ENCODE measurements around the gene BACH2. TPM values are rescaled to one million over a fixed set of nuclear protein-coding genes. Genes with fewer than 3 reads are reported as not detected.
A peak's percentile ranks its signal among the peaks of the same experiment; 100 is the strongest.

The BACH2 gene
- polyA plus RNA-seq, 1 of the 3 experiments (the other 2 are of a cell fraction), result 0.46 TPM

GRCh38 chr6:90319044-90319443, 22.4 kb upstream of the BACH2 start:
- no peaks in the 10 kb centered on the region for H3K4me1 ChIP-seq (ENCODE audit: control insufficient read depth in 1 of 2, insufficient read depth in 2 of 2, low read depth in 1 of 2, low read length in 1 of 2)
- no peaks in the 10 kb centered on the region for H3K9me3 ChIP-seq
- no peak overlapping the region for H3K4me3 ChIP-seq (ENCODE audit: low read depth in 2 of 2, low read length in 1 of 2)
- 86% methylated on average over 1 of the region's 1 CpG for WGBS (ENCODE audit: low lambda C conversion rate)
- DNase-seq, result no peak
- no peak overlapping the region for H3K9ac ChIP-seq
- no peak overlapping the region for H2AFZ ChIP-seq (ENCODE audit: low read depth)
- H3K27ac ChIP-seq (ENCODE audit: low read depth in 2 of 2, low read length in 1 of 2), result no peak overlapping the region
- H3F3A ChIP-seq (replicated peaks; ENCODE audit: insufficient read depth), result no peaks in the 10 kb centered on the region
- ChIA-PET CTCF (interaction anchor here (1.1 to 1.3 kb wide), 2 partner anchors 8 to 9 kb away, joined by 3 read pairs; no protein-coding TSS in a partner anchor), POLR2A (no interaction called here)
- H3K4me2 ChIP-seq, result no peak overlapping the region
- TF ChIP-seq JUND (IDR thresholded peaks at IDR 0.05) (peak; percentile 24; the same call in 1 of the 2 replicates), USF1 (IDR thresholded peaks at IDR 0.05; ENCODE audit: borderline replicate concordance, low read depth) (no peak), GABPA (IDR thresholded peaks at IDR 0.05; ENCODE audit: low read depth) (no peak), FOSL2 (IDR thresholded peaks at IDR 0.05; ENCODE audit: borderline replicate concordance, low read depth) (peak; percentile 39; the same call in 1 of the 2 replicates), TCF12 (IDR thresholded peaks at IDR 0.05) (peak; percentile 58), CHD2 (IDR thresholded peaks at IDR 0.05; ENCODE audit: low read length, partially characterized antibody) (no peak)
- TF ChIP-seq, protein P1, sequence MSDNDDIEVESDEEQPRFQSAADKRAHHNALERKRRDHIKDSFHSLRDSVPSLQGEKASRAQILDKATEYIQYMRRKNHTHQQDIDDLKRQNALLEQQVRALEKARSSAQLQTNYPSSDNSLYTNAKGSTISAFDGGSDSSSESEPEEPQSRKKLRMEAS (IDR thresholded peaks at IDR 0.05; ENCODE audit: low read depth), result no peak
- H4K20me1 ChIP-seq (ENCODE audit: insufficient read depth), result no peaks in the 10 kb centered on the region
- no peaks in the 10 kb centered on the region for H3K9me2 ChIP-seq
- no peaks in the 10 kb centered on the region for H3K79me2 ChIP-seq (ENCODE audit: insufficient read depth)
- no peaks in the 10 kb centered on the region for H3K36me3 ChIP-seq (replicated peaks in 1 of 2; ENCODE audit: control insufficient read depth in 1 of 2, insufficient read depth in 2 of 2, low read length in 1 of 2)
- H3K27me3 ChIP-seq (ENCODE audit: insufficient read depth), result no peaks in the 10 kb centered on the region; the same call in 1 of the 2 replicates

GRCh38 chr6:90315986-90316385, 19.3 kb upstream of the BACH2 start:
- ChIA-PET CTCF (interaction anchor here (1.0 to 1.3 kb wide), 2 partner anchors 63 to 77 kb away, joined by 3 to 4 read pairs; no protein-coding TSS in a partner anchor), POLR2A (no interaction called here)
- no peaks in the 10 kb centered on the region for H3K36me3 ChIP-seq (replicated peaks in 1 of 2; ENCODE audit: control insufficient read depth in 1 of 2, insufficient read depth in 2 of 2, low read length in 1 of 2)
- no peaks in the 10 kb centered on the region for H3K9me2 ChIP-seq
- no peaks in the 10 kb centered on the region for H3F3A ChIP-seq (replicated peaks; ENCODE audit: insufficient read depth)
- no peak overlapping the region for H2AFZ ChIP-seq (ENCODE audit: low read depth)
- no peaks in the 10 kb centered on the region; the same call in 1 of the 2 replicates for H3K27me3 ChIP-seq (ENCODE audit: insufficient read depth)
- no peaks in the 10 kb centered on the region for H3K9me3 ChIP-seq
- H3K79me2 ChIP-seq (ENCODE audit: insufficient read depth), result no peaks in the 10 kb centered on the region
- H3K4me3 ChIP-seq (ENCODE audit: low read depth in 2 of 2, low read length in 1 of 2), result no peak overlapping the region
- no peak for DNase-seq
- no peak overlapping the region for H3K9ac ChIP-seq
- H3K4me1 ChIP-seq (ENCODE audit: control insufficient read depth in 1 of 2, insufficient read depth in 2 of 2, low read depth in 1 of 2, low read length in 1 of 2), result peaks cover 0 to 5% of the 10 kb centered on the region in 2 experiments; a peak in 1 of 4 replicates
- H3K4me2 ChIP-seq, result no peak overlapping the region
- 68% methylated on average over 3 of the region's 3 CpGs for WGBS (ENCODE audit: low lambda C conversion rate)
- TF ChIP-seq YY1 (IDR thresholded peaks at IDR 0.05; ENCODE audit: low read depth), result no peak
- no peak for TF ChIP-seq GATA2 (CRISPR knock-in tag; IDR thresholded peaks at IDR 0.05)
- TF ChIP-seq ELF1 (IDR thresholded peaks at IDR 0.05), result no peak
- no peak for TF ChIP-seq CHD2 (IDR thresholded peaks at IDR 0.05; ENCODE audit: low read length, partially characterized antibody)
- TF ChIP-seq SMC3 (IDR thresholded peaks at IDR 0.05; ENCODE audit: low read depth, low read length), result no peak
- no peak for TF ChIP-seq USF1 (IDR thresholded peaks at IDR 0.05; ENCODE audit: borderline replicate concordance, low read depth)
- TF ChIP-seq RAD21 (IDR thresholded peaks at IDR 0.05; ENCODE audit: low read length), result no peak
- TF ChIP-seq FOXJ3 (CRISPR knock-in tag; IDR thresholded peaks at IDR 0.05), result no peak
- TF ChIP-seq FOSL2 (IDR thresholded peaks at IDR 0.05; ENCODE audit: borderline replicate concordance, low read depth), result no peak
- TF ChIP-seq EZH2phosphoT487 (IDR thresholded peaks at IDR 0.05; ENCODE audit: borderline replicate concordance, low read depth), result no peak
- no peak for TF ChIP-seq TEAD4 (IDR thresholded peaks at IDR 0.05; ENCODE audit: borderline replicate concordance, insufficient read depth)
- TF ChIP-seq POLR2AphosphoS5 (IDR thresholded peaks at IDR 0.05; ENCODE audit: low read depth, low read length), result no peak
- TF ChIP-seq EP300 (IDR thresholded peaks at IDR 0.05; ENCODE audit: borderline replicate concordance in 1 of 2, low read depth in 1 of 2, low read length in 1 of 2), result no peak
- no peak for TF ChIP-seq JUND (IDR thresholded peaks at IDR 0.05)
- TF ChIP-seq TCF12 (IDR thresholded peaks at IDR 0.05), result no peak
- no peak for TF ChIP-seq CTCF (IDR thresholded peaks at IDR 0.05)
- TF ChIP-seq RFX5 (IDR thresholded peaks at IDR 0.05; ENCODE audit: low read length), result no peak
- TF ChIP-seq, protein P2, sequence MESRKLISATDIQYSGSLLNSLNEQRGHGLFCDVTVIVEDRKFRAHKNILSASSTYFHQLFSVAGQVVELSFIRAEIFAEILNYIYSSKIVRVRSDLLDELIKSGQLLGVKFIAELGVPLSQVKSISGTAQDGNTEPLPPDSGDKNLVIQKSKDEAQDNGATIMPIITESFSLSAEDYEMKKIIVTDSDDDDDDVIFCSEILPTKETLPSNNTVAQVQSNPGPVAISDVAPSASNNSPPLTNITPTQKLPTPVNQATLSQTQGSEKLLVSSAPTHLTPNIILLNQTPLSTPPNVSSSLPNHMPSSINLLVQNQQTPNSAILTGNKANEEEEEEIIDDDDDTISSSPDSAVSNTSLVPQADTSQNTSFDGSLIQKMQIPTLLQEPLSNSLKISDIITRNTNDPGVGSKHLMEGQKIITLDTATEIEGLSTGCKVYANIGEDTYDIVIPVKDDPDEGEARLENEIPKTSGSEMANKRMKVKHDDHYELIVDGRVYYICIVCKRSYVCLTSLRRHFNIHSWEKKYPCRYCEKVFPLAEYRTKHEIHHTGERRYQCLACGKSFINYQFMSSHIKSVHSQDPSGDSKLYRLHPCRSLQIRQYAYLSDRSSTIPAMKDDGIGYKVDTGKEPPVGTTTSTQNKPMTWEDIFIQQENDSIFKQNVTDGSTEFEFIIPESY (IDR thresholded peaks at IDR 0.05; ENCODE audit: borderline replicate concordance, low read depth), result no peak
- no peak for TF ChIP-seq SIN3A (IDR thresholded peaks at IDR 0.05; ENCODE audit: borderline replicate concordance, low read depth, low read length)
- no peak for TF ChIP-seq NRF1 (IDR thresholded peaks at IDR 0.05; ENCODE audit: low read depth, low read length)
- H4K20me1 ChIP-seq (ENCODE audit: insufficient read depth), result no peaks in the 10 kb centered on the region
- H3K27ac ChIP-seq (ENCODE audit: low read depth in 2 of 2, low read length in 1 of 2), result no peak overlapping the region

All from SK-N-SH (cell line).